GM23338 (cell line): ENCODE data around the gene CHGA. TPM values are rescaled to one million over a fixed set of nuclear protein-coding genes. Genes with fewer than 3 reads are reported as not detected.

Experiments used
- ATAC-seq: fragments of 200-7000 bp; cut with Tn5 transposase; 3 replicates; pipeline ENCODE4 v1.9.1; 2020
- DNase-seq: peaks from one replicate; pipeline ENCODE4 v3.0.0-alpha.2; 2015; ENCODE audit warnings: low spot score
- H2AFZ ChIP-seq: fragments of 200-600 bp; sonication (generic); 2 replicates; pipeline ENCODE4 v1.8.0; 2016; ENCODE audit warnings: antibody characterized with exemption, mild to moderate bottlenecking, moderate library complexity
- H3F3A ChIP-seq: fragments of 200-600 bp; sonication (generic); replicated peaks from 2 replicates; pipeline ENCODE4 v1.8.0; 2017; ENCODE audit warnings: antibody characterized with exemption, mixed run types, low read depth
- H3K27ac ChIP-seq: fragments of 200-600 bp; sonication (generic); 2 replicates; pipeline ENCODE4 v1.6.1; 2016; ENCODE audit warnings: low read depth
- H3K27me3 ChIP-seq: fragments of 200-600 bp; sonication (generic); 2 replicates; pipeline ENCODE4 v1.8.0; 2016; ENCODE audit warnings: mild to moderate bottlenecking, mixed run types, moderate library complexity; ENCODE audit not compliant: insufficient read depth
- H3K36me3 ChIP-seq: fragments of 200-600 bp; sonication (generic); 2 replicates; pipeline ENCODE4 v1.8.0; 2016; ENCODE audit warnings: mild to moderate bottlenecking; ENCODE audit not compliant: insufficient read depth
- H3K4me1 ChIP-seq: fragments of 200-600 bp; sonication (generic); 2 replicates; pipeline ENCODE4 v1.8.0; 2016; ENCODE audit warnings: mild to moderate bottlenecking, moderate library complexity; ENCODE audit not compliant: insufficient read depth
- H3K4me2 ChIP-seq: fragments of 200-600 bp; sonication (generic); 2 replicates; pipeline ENCODE4 v1.7.1; 2017; ENCODE audit warnings: mixed run types
- H3K4me3 ChIP-seq: fragments of 200-600 bp; sonication (generic); 2 replicates; pipeline ENCODE4 v1.6.1; 2016; ENCODE audit warnings: mixed run types
- H3K79me2 ChIP-seq: fragments of 200-600 bp; sonication (generic); replicated peaks from 2 replicates; pipeline ENCODE4 v1.8.0; 2017; ENCODE audit warnings: mild to moderate bottlenecking; ENCODE audit not compliant: insufficient read depth
- H3K9me2 ChIP-seq: fragments of 200-600 bp; sonication (generic); 2 replicates; pipeline ENCODE4 v1.8.0; 2017; ENCODE audit not compliant: insufficient read depth
- H4K20me1 ChIP-seq: fragments of 200-600 bp; sonication (generic); replicated peaks from 2 replicates; pipeline ENCODE4 v1.8.0; 2017; ENCODE audit warnings: mild to moderate bottlenecking; ENCODE audit not compliant: insufficient read depth
- H3K27ac Mint-ChIP-seq: 2 replicates; pipeline ENCODE4 v1.8.0; 2020; ENCODE audit warnings: inconsistent platforms, mild to moderate bottlenecking, moderate library complexity, mixed read lengths
- H3K27me3 Mint-ChIP-seq: 3 replicates; pipeline ENCODE4 v1.8.0; 2022; ENCODE audit warnings: low read depth, mild to moderate bottlenecking, moderate library complexity, mixed read lengths, inconsistent platforms; ENCODE audit not compliant: insufficient read depth, poor library complexity
- H3K36me3 Mint-ChIP-seq: 3 replicates; pipeline ENCODE4 v1.8.0; 2021; ENCODE audit warnings: low read depth, mild to moderate bottlenecking, inconsistent platforms, moderate library complexity, mixed read lengths
- H3K4me1 Mint-ChIP-seq: 3 replicates; pipeline ENCODE4 v1.8.0; 2020; ENCODE audit warnings: mild to moderate bottlenecking, inconsistent platforms, mixed read lengths
- H3K4me3 Mint-ChIP-seq: 3 replicates; pipeline ENCODE4 v1.8.0; 2021; ENCODE audit warnings: moderate library complexity, mild to moderate bottlenecking, inconsistent platforms, mixed read lengths
- H3K9me3 Mint-ChIP-seq: 3 replicates; pipeline ENCODE4 v1.8.0; 2020; ENCODE audit warnings: moderate library complexity, mild to moderate bottlenecking, inconsistent platforms, mixed read lengths
- CREB1 ChIP-seq: fragments of 250-450 bp; sonication (Bioruptor Pico); IDR thresholded peaks from 2 replicates; pipeline ENCODE4 v1.5.0; 2020; ENCODE audit warnings: low read depth, mild to moderate bottlenecking, moderate library complexity
- EZH2 ChIP-seq: fragments of 200-600 bp; sonication (generic); IDR thresholded peaks from one replicate; pipeline ENCODE4 v1.8.0; 2017; ENCODE audit warnings: antibody characterized with exemption, mild to moderate bottlenecking, low read depth; ENCODE audit not compliant: unreplicated experiment
- EZH2phosphoT487 ChIP-seq: fragments of 200-600 bp; sonication (generic); IDR thresholded peaks from one replicate; pipeline ENCODE4 v1.8.1; 2018; ENCODE audit warnings: antibody characterized with exemption; ENCODE audit not compliant: unreplicated experiment
- JUNB ChIP-seq: IDR thresholded peaks from one replicate; pipeline ENCODE4 v1.6.1; 2016; ENCODE audit warnings: antibody characterized with exemption; ENCODE audit not compliant: unreplicated experiment
- NANOG ChIP-seq: IDR thresholded peaks from 2 replicates; pipeline ENCODE4 v1.6.1; 2016; ENCODE audit warnings: antibody characterized with exemption, borderline replicate concordance
- POLR2AphosphoS5 ChIP-seq: IDR thresholded peaks from 2 replicates; pipeline ENCODE4 v1.6.1; 2016; ENCODE audit warnings: antibody characterized with exemption, low read depth
- STAT1 ChIP-seq: IDR thresholded peaks from one replicate; pipeline ENCODE4 v1.6.1; 2016; ENCODE audit warnings: antibody characterized with exemption; ENCODE audit not compliant: unreplicated experiment
- ZNF114 ChIP-seq: fragments of 250-450 bp; sonication (Bioruptor Pico); IDR thresholded peaks from 2 replicates; pipeline ENCODE4 v1.5.0; 2020; ENCODE audit warnings: mild to moderate bottlenecking, moderate library complexity
- ZNF331 ChIP-seq: fragments of 250-450 bp; sonication (Bioruptor Pico); IDR thresholded peaks from 2 replicates; pipeline ENCODE4 v1.5.0; 2020; ENCODE audit warnings: low read depth, mild to moderate bottlenecking, moderate library complexity
- polyA plus RNA-seq: library from polyadenylated mRNA; unstranded; fragments of >200 nt; fragmentation: Nextera tagmentation; extraction: Ambion mirVana; gene quantifications from 2 replicates; pipeline ENCODE4 v1.2.1, GENCODE V29; 2016
- total RNA-seq: library from RNA; depleted of rRNA; stranded (reverse); fragments of >200 nt; shearing (Covaris generic); gene quantifications from 2 replicates; pipeline ENCODE4 v1.2.3, GENCODE V29; 2014
- TF ChIP-seq, protein P1 (sequence below): fragments of 250-450 bp; sonication (Bioruptor Pico); IDR thresholded peaks from 2 replicates; pipeline ENCODE4 v1.5.0; 2020; ENCODE audit warnings: mild to moderate bottlenecking, moderate library complexity
- TF ChIP-seq, protein P2 (sequence below): IDR thresholded peaks from 2 replicates; pipeline ENCODE4 v1.6.1; 2016; ENCODE audit warnings: antibody characterized with exemption
- TF ChIP-seq, protein P3 (sequence below), 2 experiments: fragments of 200-600 bp in 1 of 2; sonication (generic) in 1 of 2; conservative IDR thresholded peaks; 2 replicates each; pipeline versions ENCODE4 v1.5.1 to v1.6.1; 2016 to 2017; ENCODE audit warnings: antibody characterized with exemption in 2 of 2, low read depth in 2 of 2, mild to moderate bottlenecking in 2 of 2, moderate library complexity in 1 of 2
- TF ChIP-seq, protein P4 (sequence below): IDR thresholded peaks from one replicate; pipeline ENCODE4 v1.6.1; 2018; ENCODE audit warnings: antibody characterized with exemption; ENCODE audit not compliant: unreplicated experiment

Gene CHGA
- total and polyA plus RNA-seq, 2 experiments from 2014 or later: 13.9 to 19.6 TPM

DNA sequence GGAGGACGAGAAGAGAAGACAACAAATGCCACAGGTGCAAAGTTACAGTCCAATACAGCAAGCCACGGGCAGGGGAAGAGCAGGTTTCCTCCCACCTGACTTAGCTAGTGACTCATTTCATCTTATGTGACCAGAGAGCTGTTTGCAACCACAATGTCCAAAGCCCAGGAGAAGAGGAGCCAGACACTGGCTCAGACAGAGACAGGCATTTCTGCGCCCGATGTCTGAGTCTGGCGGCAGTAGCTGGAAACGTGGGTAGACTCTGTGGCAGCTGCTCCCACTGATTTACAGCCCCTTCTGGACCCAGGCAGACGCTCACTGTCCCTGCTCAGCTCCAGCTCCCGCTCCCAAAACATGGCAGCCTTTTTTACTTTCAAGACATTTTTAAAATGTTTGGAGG is 60.0 kb downstream of the CHGA start:
- Mint-ChIP-seq H3K27me3 (peaks cover 8% of the 10 kb centered on the region), H3K4me3 (no peak overlapping the region), H3K27ac (no peak overlapping the region), H3K4me1 (no peaks in the 10 kb centered on the region; the same call in 2 of the 3 replicates), H3K36me3 (peaks cover 68% of the 10 kb centered on the region), H3K9me3 (peaks cover 44% of the 10 kb centered on the region)
- Histone ChIP-seq H3K36me3 (0 out of 2 replicates have a peak, but pooled peaks cover 3% of the 10 kb centered on the region), H3K79me2 (peaks cover 32% of the 10 kb centered on the region), H3F3A (no peaks in the 10 kb centered on the region), H3K27ac (no peak overlapping the region), H3K27me3 (no peaks in the 10 kb centered on the region), H3K4me1 (no peaks in the 10 kb centered on the region), H3K9me2 (no peaks in the 10 kb centered on the region; the same call in 1 of the 2 replicates), H2AFZ (no peak overlapping the region), H3K4me3 (no peak overlapping the region), H4K20me1 (peaks cover 6% of the 10 kb centered on the region), H3K4me2 (no peak overlapping the region)
- DNase-seq (no peak), ATAC-seq (no peak)
- TF ChIP-seq STAT1 (no peak), EZH2phosphoT487 (no peak), POLR2AphosphoS5 (no peak), CREB1 (CRISPR knock-in tag) (no peak), JUNB (no peak), ZNF331 (CRISPR knock-in tag) (no peak), ZNF114 (CRISPR knock-in tag) (no peak), NANOG (no peak), EZH2 (no peak)
- TF ChIP-seq, protein P1, sequence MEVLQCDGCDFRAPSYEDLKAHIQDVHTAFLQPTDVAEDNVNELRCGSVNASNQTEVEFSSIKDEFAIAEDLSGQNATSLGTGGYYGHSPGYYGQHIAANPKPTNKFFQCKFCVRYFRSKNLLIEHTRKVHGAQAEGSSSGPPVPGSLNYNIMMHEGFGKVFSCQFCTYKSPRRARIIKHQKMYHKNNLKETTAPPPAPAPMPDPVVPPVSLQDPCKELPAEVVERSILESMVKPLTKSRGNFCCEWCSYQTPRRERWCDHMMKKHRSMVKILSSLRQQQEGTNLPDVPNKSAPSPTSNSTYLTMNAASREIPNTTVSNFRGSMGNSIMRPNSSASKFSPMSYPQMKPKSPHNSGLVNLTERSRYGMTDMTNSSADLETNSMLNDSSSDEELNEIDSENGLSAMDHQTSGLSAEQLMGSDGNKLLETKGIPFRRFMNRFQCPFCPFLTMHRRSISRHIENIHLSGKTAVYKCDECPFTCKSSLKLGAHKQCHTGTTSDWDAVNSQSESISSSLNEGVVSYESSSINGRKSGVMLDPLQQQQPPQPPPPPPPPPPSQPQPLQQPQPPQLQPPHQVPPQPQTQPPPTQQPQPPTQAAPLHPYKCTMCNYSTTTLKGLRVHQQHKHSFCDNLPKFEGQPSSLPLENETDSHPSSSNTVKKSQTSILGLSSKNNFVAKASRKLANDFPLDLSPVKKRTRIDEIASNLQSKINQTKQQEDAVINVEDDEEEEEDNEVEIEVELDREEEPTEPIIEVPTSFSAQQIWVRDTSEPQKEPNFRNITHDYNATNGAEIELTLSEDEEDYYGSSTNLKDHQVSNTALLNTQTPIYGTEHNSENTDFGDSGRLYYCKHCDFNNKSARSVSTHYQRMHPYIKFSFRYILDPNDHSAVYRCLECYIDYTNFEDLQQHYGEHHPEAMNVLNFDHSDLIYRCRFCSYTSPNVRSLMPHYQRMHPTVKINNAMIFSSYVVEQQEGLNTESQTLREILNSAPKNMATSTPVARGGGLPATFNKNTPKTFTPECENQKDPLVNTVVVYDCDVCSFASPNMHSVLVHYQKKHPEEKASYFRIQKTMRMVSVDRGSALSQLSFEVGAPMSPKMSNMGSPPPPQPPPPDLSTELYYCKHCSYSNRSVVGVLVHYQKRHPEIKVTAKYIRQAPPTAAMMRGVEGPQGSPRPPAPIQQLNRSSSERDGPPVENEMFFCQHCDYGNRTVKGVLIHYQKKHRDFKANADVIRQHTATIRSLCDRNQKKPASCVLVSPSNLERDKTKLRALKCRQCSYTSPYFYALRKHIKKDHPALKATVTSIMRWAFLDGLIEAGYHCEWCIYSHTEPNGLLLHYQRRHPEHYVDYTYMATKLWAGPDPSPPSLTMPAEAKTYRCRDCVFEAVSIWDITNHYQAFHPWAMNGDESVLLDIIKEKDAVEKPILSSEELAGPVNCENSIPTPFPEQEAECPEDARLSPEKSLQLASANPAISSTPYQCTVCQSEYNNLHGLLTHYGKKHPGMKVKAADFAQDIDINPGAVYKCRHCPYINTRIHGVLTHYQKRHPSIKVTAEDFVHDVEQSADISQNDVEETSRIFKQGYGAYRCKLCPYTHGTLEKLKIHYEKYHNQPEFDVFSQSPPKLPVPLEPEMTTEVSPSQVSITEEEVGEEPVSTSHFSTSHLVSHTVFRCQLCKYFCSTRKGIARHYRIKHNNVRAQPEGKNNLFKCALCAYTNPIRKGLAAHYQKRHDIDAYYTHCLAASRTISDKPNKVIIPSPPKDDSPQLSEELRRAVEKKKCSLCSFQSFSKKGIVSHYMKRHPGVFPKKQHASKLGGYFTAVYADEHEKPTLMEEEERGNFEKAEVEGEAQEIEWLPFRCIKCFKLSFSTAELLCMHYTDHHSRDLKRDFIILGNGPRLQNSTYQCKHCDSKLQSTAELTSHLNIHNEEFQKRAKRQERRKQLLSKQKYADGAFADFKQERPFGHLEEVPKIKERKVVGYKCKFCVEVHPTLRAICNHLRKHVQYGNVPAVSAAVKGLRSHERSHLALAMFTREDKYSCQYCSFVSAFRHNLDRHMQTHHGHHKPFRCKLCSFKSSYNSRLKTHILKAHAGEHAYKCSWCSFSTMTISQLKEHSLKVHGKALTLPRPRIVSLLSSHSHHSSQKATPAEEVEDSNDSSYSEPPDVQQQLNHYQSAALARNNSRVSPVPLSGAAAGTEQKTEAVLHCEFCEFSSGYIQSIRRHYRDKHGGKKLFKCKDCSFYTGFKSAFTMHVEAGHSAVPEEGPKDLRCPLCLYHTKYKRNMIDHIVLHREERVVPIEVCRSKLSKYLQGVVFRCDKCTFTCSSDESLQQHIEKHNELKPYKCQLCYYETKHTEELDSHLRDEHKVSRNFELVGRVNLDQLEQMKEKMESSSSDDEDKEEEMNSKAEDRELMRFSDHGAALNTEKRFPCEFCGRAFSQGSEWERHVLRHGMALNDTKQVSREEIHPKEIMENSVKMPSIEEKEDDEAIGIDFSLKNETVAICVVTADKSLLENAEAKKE (CRISPR knock-in tag): no peak
- TF ChIP-seq, protein P2, sequence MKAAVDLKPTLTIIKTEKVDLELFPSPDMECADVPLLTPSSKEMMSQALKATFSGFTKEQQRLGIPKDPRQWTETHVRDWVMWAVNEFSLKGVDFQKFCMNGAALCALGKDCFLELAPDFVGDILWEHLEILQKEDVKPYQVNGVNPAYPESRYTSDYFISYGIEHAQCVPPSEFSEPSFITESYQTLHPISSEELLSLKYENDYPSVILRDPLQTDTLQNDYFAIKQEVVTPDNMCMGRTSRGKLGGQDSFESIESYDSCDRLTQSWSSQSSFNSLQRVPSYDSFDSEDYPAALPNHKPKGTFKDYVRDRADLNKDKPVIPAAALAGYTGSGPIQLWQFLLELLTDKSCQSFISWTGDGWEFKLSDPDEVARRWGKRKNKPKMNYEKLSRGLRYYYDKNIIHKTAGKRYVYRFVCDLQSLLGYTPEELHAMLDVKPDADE: no peak
- TF ChIP-seq, protein P3, sequence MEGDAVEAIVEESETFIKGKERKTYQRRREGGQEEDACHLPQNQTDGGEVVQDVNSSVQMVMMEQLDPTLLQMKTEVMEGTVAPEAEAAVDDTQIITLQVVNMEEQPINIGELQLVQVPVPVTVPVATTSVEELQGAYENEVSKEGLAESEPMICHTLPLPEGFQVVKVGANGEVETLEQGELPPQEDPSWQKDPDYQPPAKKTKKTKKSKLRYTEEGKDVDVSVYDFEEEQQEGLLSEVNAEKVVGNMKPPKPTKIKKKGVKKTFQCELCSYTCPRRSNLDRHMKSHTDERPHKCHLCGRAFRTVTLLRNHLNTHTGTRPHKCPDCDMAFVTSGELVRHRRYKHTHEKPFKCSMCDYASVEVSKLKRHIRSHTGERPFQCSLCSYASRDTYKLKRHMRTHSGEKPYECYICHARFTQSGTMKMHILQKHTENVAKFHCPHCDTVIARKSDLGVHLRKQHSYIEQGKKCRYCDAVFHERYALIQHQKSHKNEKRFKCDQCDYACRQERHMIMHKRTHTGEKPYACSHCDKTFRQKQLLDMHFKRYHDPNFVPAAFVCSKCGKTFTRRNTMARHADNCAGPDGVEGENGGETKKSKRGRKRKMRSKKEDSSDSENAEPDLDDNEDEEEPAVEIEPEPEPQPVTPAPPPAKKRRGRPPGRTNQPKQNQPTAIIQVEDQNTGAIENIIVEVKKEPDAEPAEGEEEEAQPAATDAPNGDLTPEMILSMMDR (conservative IDR thresholded peaks at IDR 0.05; ENCODE audit: low read depth in 2 of 2): no peak
- TF ChIP-seq, protein P4, sequence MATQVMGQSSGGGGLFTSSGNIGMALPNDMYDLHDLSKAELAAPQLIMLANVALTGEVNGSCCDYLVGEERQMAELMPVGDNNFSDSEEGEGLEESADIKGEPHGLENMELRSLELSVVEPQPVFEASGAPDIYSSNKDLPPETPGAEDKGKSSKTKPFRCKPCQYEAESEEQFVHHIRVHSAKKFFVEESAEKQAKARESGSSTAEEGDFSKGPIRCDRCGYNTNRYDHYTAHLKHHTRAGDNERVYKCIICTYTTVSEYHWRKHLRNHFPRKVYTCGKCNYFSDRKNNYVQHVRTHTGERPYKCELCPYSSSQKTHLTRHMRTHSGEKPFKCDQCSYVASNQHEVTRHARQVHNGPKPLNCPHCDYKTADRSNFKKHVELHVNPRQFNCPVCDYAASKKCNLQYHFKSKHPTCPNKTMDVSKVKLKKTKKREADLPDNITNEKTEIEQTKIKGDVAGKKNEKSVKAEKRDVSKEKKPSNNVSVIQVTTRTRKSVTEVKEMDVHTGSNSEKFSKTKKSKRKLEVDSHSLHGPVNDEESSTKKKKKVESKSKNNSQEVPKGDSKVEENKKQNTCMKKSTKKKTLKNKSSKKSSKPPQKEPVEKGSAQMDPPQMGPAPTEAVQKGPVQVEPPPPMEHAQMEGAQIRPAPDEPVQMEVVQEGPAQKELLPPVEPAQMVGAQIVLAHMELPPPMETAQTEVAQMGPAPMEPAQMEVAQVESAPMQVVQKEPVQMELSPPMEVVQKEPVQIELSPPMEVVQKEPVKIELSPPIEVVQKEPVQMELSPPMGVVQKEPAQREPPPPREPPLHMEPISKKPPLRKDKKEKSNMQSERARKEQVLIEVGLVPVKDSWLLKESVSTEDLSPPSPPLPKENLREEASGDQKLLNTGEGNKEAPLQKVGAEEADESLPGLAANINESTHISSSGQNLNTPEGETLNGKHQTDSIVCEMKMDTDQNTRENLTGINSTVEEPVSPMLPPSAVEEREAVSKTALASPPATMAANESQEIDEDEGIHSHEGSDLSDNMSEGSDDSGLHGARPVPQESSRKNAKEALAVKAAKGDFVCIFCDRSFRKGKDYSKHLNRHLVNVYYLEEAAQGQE: no peak
